IPS-NIHi7 (cell line): ENCODE data around the gene ZDHHC16.
"Not testable (repeated sequence)": the region's sequence is repeated elsewhere in the genome, so short reads cannot be mapped to it uniquely, and the experiment has no call there.

Experiments used
- DNase-seq: peaks from one replicate; pipeline ENCODE4 v3.0.0; 2012; ENCODE audit warnings: mixed read lengths; ENCODE audit errors: extremely low spot score

The ZDHHC16 gene

GRCh38 chr10:97434557-97434956 is 11.4 kb upstream of the ZDHHC16 start:
- no peak for DNase-seq

DNA sequence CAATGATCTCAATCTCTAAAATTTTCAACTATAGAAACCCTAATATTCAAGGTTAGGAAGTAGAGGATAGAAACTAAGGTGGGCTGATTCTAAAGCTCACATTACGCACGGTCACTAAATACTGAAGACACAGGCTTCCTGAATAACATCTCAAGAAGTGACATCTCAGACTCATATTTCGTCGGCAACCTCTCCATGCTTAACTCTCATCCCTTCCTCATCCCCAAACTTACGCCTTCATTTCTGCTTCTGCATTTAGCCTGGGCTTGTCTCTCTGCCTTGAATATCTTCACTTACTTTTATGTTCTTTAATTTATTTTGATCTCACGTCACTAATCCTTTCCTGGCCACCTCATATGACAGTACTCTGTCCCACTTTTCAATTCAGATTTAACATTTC is 10.8 kb upstream of the ZDHHC16 start:
- DNase-seq = no peak

DNA sequence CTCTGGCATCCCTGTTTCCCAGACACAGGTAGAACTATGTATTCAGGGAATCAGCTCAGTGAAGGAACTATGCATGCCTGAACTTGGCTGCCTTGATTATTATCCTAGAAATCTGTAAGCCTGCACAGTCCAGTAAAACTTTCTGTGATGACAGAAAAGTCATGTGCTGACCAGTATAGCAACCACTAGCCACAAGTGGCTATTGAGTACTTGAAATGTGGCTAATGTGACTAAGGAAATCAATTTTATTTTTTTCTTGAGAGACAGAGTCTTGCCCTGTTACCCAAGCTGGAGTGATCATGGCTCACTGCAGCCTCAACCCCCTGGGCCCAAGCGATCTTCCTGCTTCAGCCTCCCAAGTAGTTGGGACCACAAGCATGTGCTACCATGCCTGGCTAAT is 3.7 kb upstream of the ZDHHC16 start:
- no peak for DNase-seq

DNA sequence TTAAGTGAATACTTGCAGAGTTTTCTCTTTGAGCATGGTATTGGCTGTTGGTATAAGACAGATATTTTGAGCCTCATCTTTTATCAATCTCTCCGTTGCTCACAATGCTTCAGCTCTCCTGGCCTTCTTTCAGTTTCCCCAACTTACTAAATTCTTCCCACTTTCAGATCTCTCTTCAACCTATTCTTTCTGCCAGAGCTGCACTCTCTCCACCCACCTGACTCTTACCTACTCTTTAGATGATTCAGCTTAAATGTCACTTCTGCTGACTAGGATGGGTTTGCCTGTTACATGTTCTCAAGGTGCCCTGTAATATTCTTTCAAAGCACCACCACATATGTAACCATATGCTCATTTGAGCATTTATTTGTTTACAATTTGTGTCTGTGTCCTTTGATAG is 1.8 kb upstream of the ZDHHC16 start:
- no peak for DNase-seq

- DNase-seq = no peak
These were observed 636 bp upstream of the ZDHHC16 start for GRCh38 chr10:97445357-97445721.

DNA sequence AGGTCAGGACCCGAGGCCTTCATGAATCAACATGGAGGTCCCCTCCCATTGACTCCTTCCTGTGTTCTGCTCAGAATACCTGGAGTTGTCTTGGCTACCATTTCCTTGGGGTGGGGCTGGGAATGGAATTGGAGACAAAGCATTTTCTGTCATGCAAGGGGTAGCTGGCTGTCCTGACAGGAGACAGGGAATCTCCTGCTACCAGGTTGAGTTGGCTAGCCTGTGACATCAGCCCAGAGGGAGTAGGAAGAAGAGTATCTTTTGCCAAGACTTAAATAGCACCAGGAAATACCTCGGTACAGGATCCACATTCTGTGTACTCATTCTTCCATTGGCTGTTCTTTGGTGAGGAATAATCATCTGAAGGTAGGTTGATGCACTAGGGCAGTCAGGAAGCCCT is 4.9 kb downstream of the ZDHHC16 start:
- DNase-seq = no peak

GRCh38 chr10:97451605-97452004 is 5.6 kb downstream of the ZDHHC16 start:
- DNase-seq = no peak

GRCh38 chr10:97452352-97452751 is 6.4 kb downstream of the ZDHHC16 start:
- DNase-seq = no peak

DNA sequence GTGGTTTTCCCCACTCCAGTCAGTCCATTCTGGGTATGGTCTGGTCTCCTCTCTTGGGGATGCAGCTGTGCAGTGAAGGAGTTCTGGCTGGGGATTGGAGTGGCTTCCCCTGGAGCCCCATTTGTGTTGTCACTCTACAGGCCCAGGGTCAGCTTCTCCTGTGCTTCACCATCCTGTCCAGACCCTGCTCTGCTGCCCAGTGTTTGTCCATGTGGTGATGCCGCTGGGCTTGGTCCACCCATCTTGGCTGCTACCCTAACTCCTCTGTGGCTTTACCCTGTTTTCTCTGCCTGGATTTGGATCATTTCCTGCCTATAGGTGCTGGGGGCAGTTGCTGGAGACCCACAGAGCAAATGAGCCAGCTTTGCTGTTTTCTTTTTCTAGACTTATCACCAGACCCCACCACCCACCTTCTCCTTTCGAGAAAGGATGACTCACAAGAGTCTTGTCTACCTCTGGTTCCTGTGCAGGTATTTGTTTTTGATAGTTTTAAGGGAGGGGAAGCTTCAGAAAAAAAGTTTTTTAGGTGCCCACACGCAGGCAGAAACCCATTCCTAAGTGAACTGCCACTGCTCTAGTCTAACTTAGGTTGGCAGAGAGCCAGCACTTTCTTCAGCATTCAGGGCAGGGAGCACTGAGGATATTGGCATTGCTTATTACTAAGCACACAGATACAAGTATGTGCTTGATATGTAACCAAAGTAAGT is 8.5 kb downstream of the ZDHHC16 start:
- no peak for DNase-seq

GRCh38 chr10:97456034-97456685 is 10.2 kb downstream of the ZDHHC16 start:
- no peak for DNase-seq

DNA sequence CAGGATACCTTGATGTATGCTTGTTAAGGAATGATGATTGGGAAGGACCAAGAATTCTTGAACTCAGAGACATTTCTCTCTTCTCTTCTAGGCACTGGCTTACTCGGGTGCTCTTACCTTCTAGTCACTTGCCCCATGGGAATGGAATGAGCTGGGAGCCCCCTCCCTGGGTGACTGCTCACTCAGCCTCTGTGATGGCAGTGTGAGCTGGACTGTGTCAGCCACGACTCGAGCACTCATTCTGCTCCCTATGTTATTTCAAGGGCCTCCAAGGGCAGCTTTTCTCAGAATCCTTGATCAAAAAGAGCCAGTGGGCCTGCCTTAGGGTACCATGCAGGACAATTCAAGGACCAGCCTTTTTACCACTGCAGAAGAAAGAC is 10.7 kb downstream of the ZDHHC16 start:
- no peak for DNase-seq

GRCh38 chr10:97459111-97459510 is 13.1 kb downstream of the ZDHHC16 start:
- no peak for DNase-seq

GRCh38 chr10:97459933-97460332 is 14.0 kb downstream of the ZDHHC16 start:
- no peak for DNase-seq

- no peak for DNase-seq
These were observed 16.3 kb downstream of the ZDHHC16 start for GRCh38 chr10:97462309-97462708.

DNA sequence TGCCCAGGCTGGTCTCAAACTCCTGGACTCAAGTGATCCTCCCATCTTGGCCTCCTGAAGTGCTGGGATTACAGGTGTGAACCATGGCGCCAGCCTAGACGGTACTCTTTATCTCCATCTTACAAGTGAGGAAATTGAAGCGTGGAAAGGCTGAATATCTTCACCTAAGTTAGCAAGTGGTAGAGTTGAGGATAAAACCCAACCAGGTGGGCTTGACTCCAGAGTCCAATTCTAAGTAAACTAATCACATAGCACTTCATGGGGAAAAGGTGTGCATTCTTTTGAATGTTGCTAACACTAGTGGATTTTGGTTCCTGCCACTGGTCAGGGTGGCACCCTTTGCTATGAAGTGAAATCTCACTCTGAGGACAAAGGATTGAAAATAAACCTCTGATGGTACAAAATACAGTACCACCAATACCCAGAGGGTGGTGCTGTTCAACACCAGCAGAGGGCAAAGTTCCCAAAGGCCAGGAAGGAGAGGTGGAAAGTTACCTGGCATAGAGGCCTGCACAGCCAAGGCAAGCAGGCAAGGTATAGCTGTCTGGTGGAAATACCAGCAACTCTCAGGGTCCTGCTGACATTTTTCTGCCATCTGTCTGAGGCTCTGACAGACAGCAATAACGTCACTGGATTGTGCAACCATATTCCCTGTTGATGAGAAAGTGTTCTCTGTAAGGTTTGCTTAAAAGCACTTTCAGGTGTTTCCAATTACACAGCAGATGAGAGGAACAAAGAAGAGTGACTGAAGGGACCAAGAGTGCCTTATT is 17.6 kb downstream of the ZDHHC16 start:
- peak; percentile 85 for DNase-seq

DNA sequence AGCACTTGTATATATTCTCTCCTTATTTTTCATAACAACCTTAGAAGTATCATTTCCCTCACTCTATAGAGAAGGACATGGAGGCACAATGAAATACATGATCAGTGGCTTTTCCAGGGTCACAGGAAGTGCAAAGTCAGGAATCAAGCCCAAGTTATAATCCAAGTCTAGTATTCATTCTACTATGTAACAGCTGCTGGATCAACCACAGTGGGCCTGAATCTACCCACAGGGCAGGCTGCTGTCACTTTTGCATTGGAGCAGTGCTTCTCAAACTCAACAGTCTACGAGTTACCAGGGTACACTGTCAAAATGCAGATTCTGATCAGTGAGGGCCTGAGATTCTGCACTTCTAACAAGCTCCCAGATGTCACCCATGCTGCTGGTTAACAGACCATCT is 18.3 kb downstream of the ZDHHC16 start:
- no peak for DNase-seq

GRCh38 chr10:97465982-97466381 is 20.0 kb downstream of the ZDHHC16 start:
- DNase-seq = no peak

DNA sequence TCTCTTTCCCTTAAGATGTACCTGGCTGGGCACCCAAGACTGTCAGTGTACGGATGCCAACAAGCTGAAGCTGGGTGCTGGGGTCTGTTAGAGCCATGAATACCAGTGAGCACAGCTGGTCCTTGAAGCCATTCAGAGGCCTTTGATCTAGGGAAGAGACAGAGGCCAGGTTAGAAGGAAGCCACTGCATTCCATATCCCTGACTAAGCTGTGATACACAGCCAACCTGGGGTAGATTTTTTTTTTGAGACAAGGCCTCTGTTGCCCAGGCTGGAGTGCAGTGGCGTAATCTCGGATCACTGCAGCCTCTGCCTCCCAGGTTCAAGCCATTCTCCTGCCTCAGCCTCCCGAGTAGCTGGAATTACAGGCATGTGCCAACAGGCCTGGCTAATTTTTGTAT is 20.8 kb downstream of the ZDHHC16 start:
- DNase-seq = no peak

- no peak for DNase-seq
These were observed 22.2 kb downstream of the ZDHHC16 start for GRCh38 chr10:97468162-97468561.

DNA sequence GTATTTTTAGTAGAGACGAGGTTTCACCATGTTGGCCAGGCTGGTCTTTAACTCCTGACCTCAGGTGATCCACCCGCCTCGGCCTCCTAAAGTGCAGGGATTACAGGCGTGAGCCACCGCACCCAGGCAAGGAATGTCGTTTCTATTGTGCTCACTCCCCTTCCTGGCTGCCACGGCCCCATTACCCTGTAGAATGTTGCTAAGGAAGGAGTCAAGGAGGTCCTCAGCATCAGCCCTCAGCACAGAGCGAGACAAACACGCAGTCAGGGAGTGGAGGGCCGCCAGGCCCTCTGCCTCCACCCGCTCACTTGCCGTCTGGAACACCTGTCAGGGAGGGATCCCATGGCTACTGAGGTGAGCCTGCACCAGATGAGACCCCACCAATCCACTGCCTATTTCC is 22.8 kb downstream of the ZDHHC16 start:
- DNase-seq = not testable (repeated sequence)

- no peak for DNase-seq
These were observed 28.9 kb downstream of the ZDHHC16 start for GRCh38 chr10:97474918-97475317.

DNA sequence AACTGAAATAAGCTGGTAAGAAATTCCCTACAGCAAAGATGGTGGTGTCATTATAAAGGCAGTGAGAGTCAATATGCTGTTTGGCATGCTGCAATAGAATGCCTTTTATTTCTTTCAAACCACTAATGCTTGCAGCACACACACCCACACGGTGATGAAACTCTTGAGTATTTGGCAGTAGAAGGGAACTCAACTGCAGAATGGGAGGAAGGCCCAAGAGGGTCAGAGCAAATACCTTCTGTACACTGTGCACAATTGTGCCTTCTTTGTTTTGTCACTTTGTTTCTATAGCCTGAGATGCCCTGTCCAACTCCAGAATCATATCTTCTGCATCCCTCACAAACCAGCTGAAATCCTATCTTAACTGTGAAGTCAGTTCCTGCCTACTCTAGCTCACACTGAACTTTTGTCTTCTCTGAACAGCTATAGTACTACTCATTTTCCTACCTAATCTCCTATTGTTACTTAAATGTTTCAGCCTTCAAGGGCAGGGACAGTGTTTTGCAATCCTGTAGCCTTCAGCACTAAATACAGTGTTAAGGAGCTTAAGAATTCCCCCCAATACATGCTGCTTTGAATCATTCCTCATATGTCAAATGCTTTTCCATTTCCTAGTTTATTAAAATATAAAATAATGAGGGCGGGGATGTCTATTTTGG is 30.1 kb downstream of the ZDHHC16 start:
- DNase-seq = no peak
